ENCODE measurements around the gene PLD1.

Gene PLD1

GRCh38 chr3:171772427-171773056, 37.7 kb downstream of the PLD1 start:
- peak in 36 of 58 donors; percentile 5 to 63 (median 36) for DNase-seq

DNA sequence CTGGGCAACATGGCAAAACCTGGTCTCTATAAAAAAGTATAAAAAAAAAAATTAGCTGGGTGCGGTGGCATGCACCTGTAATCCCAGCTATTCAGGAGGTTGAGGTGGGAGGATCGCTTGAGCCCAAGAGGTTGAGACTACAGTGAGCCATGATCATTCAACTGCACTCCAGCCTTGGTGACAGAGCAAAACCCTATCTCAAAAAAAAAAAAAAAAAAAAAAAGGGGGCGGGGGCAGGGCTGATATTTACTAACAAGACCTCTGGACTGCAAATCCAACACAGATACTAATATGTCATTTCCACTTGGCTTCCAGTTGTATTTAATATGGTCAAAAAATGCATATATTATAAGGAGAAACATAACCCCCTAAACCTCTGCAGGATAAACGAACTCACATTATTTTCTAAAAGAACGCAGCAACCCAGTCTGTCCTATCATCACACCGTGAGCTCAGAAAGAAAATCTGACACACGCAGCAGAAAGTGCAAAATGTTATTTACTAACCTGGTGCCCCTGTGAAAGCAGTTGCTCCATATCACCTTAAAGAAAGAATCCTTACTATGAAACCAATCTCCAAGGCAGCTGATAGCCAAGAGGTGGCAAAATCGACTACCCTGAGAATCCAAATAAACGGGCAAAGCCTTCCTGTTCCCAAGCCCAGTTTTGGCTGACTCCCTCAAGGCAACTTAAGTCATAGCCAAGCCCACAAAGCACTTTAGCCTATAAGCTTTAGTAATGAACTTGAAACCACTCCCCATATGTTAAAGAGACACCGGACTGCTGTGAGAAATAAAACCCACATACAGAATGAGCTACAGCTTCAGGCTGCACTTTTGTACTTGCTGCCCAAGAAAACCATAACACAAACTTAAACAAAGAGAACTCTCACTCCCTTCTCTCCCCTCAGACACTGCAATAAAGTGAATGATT, 39.3 kb downstream of the PLD1 start:
- DNase-seq: peak in 3 of 58 donors; percentile 20 to 45 (median 23)

DNA sequence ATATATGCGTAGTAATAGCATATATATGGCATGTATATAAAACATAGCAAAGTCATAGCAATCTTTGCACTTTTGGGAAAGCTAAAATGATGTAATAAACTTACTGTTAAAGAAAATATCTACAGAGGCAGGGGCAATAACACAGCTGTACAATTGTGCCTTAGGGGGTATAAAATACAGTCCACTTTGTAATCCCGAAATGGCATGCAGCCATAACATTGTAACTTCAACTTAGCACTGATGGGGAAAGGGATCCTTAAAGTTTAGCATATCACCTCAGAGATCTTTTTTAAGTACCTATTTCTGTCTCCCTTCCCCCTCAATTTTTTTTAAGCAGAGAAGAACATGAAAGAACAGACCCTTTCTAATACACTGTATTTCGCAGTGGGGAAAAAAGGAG, 40.8 kb downstream of the PLD1 start:
- no peak for DNase-seq

DNA sequence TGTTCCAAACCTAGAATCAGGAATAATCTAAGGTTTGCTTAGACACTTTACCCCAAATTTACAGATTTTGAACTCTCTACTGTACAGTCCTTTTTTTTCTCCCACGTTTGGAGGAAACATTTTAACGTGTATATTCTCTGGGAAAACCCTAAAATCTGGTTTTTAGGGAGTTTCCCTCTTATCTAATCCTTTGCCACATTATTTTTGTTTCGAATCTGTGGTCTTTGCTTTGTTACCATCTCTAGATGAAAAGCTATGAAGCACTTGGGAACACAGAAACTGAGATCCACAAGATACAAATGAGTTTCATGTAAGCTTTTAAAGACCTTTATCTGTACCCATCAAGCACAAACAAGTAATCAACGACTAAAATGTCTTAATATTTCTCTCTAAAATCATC, 41.3 kb downstream of the PLD1 start:
- DNase-seq: no peak

DNA sequence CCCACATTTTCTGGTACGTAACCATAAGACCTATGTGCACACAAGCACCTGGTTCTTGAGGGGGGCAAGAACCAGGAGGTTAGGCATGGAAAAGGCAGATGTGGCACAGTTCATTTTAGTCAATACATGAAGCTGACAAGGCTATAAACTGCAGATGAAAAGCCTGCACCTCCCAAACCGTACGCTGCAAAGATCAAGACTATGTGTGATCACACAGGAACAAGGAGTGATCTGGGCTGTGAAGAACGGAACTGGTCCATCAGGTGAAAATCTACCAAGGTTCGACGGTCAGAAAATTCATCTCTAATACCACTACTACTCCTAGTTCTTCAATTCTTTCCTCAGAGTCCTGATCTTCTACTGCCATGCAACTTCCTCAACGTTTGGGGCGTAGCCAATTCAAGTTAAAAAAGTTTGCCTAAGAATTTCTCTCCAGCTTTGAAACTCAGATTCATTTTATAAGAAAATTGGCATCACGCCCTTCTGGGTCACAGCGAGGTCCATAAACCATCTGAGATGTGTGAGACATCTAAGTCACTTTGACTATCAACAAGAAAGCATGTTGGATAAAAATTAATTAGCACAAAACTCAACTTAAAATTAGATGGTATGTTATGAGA, 41.9 kb downstream of the PLD1 start:
- DNase-seq: no peak

DNA sequence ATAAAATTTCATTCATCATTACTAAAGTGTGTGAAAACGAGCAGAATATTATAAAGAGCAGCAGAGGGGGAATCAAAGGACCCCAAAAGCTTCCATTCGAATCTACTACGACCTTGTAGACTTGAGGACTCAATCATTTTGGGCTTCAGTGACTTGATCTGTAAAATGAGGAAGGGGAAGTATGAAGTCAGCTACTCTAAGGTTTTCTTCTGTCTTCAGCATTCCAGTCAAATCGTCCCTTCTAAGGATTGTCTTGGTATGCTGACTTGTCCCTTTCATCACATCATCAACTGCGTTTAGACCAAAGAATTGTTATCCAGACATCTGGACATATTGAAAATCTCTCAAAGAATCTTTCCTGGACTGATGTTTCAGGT, 44.8 kb downstream of the PLD1 start:
- no peak for DNase-seq

DNA sequence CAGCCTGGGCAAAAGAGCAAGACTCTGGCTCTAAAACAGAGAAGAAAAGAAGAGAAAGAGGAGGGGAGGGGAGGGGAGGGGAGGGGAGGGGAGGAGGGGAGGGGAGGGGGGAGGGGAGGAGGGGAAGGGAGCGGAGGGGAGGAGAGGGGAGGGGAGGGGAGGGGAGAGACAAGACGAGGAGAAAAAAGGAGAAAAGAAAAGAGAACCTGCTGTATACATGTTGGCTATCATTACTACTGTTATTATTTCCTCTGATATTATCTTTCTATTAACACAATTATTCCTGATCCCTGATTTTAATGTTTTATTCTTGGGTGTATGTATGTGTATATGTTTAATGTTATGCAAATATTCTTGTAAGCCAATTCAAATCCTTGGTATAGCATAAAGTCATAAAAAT, 46.9 kb downstream of the PLD1 start:
- no peak for DNase-seq

GRCh38 chr3:171760477-171760876, 49.8 kb downstream of the PLD1 start:
- no peak for DNase-seq

- DNase-seq: no peak
These were observed 52.2 kb downstream of the PLD1 start for GRCh38 chr3:171758109-171758508.

DNA sequence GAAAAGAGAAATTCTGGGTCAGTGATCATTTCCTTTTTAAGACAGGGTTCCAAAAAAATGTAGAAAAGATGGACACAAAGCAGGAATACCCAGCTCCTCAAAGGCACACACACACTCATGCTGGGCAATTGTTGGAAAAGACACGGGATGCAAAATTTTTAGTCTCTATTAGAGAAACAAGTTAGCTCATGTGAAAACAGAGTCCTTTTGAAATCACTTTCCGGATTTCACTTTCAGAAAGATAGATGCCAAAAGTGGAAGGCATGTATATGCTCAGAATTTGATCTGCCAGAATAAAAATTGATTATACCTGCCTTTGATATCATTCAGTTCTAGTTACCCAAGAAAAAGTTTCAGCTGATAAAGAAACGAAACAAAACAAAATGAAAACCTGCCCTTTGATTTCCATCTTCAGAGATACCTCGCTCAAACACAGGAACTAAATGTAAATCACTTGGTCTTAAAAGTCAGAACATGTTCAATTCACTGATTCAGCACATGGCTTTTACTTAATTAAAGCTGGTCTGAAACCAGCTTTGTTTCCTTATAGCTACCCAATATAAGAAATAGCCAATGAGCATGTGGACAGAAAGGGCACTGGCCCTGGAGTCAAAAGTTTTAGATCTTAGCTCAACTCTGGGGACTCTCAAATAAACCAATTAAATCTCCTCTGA, 52.8 kb downstream of the PLD1 start:
- DNase-seq: no peak

DNA sequence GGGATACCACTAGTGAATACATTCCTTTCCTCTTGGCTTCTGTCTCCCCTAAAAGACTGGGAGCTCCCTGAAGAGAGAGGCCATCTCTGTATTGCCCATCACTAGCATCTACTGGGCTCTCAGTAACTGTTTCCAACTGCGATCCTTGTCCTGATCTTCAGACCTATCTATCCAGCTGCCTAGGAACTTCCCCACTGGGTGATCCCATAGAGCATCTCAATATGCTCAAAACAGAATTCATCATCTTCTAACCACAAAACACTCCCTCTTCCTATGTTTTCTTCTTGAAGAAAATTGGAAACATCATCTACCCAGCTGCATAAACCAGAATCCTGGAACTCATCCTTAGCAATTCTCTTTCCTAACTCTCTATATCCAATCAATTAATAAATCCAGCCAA, 54.6 kb downstream of the PLD1 start:
- no peak for DNase-seq

DNA sequence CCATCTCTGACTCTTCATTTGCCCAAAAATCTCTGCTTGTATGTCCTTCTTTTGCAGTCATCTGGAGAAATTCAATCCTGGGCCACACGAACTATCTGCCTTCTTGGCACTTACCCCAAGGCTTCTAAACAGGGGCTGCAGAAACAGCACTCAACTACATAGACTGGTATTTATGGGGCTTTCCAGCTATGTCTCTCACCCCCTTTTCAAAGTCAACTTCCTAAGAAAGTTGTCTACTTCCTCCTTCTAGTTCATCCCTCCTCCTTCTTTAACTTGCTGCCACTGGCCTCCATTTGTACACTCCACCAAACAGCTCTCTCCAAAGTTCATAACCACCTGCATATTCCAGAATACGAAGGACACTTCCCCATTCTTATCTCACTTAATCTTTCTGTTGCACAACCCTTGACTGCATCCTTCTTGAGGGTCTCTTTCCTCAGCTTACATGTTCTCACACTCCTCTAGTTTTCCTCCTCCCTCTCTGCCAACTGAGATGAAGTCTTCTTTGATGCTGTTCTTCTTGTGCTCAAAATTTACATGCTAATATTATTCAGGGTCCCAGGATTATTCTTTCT, 55.2 kb downstream of the PLD1 start:
- no peak for DNase-seq

- no peak for DNase-seq
These were observed 56.4 kb downstream of the PLD1 start for GRCh38 chr3:171753665-171754408.

- DNase-seq: peak in 3 of 58 donors; percentile 7 to 21 (median 9)
These were observed 57.2 kb downstream of the PLD1 start for GRCh38 chr3:171753025-171753472.

DNA sequence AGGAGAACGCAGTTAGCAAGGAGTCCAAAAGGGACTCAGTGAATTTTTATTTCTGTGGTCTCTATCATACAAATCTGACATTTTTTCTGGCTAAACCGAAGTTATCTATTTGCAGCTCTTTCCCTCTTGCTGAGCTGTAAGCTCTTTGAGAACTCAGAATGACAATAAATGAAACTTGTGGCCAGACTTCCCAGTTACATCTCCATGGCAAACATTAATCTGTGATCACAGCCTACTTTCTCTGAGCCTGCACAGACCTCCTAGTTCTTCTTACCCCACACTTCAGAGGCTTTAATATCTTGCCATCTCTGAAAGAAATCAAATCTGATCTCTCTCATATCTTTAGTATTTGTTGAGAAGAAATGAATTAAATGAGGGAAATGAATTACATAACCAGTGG, 58.0 kb downstream of the PLD1 start:
- DNase-seq: no peak

- no peak for DNase-seq
These were observed 61.2 kb downstream of the PLD1 start for GRCh38 chr3:171749124-171749523.

- no peak for DNase-seq
These were observed 62.0 kb downstream of the PLD1 start for GRCh38 chr3:171748064-171748924.

- no peak for DNase-seq
These were observed 62.9 kb downstream of the PLD1 start for GRCh38 chr3:171747223-171747920.

Measured in anterior cingulate cortex (tissue), 58 donors.